ENCODE measurements around the gene ASMT.
"Not testable (repeated sequence)": the region's sequence is repeated elsewhere in the genome, so short reads cannot be mapped to it uniquely, and the experiment has no call there.

The ASMT gene

DNA sequence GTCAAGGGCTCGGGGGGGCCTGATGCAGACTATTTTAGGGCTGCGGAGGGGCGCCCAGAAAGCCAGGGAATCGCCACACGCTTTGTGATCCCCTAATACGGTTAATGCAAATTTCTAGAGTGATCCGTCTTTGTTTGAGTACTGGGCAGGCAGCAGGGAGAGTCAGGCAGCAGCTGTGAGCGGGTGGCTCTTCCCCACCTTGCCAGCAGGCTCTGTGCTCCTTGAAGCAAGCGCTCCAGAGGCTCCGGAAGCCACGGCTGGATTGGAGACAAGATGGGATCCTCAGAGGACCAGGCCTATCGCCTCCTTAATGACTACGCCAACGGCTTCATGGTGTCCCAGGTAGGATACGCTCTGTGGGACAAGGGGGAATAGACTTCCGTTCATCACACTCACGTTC is at the start of gene ASMT:
Gene ASMT (plus strand): TSS at position 133 of the 400 bp plus-strand sequence. CDS start 141 bp downstream, at position 274.
- no peak for DNase-seq (ENCODE audit: low read depth in 3 of 3)

DNA sequence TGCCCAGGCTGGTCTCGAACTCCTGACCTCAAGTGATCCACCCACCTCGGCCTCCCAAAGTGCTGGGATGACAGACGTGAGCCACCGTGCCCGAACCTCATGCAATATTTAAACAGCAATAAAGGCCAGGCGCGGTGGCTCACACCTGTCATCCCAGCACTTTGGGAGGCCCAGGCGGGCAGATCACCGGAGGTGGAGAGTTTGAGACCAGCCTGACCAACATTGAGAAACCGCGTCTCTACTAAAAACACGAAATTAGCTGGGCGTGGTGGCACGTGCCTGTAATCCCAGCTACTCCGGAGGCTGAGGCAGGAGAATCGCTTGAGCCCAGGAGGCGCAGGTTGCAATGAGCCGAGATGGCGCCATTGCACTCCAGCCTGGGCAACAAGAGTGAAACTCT is 40.7 kb upstream of the ASMT start:
- DNase-seq (ENCODE audit: low read depth in 3 of 3), result not testable (repeated sequence)

DNA sequence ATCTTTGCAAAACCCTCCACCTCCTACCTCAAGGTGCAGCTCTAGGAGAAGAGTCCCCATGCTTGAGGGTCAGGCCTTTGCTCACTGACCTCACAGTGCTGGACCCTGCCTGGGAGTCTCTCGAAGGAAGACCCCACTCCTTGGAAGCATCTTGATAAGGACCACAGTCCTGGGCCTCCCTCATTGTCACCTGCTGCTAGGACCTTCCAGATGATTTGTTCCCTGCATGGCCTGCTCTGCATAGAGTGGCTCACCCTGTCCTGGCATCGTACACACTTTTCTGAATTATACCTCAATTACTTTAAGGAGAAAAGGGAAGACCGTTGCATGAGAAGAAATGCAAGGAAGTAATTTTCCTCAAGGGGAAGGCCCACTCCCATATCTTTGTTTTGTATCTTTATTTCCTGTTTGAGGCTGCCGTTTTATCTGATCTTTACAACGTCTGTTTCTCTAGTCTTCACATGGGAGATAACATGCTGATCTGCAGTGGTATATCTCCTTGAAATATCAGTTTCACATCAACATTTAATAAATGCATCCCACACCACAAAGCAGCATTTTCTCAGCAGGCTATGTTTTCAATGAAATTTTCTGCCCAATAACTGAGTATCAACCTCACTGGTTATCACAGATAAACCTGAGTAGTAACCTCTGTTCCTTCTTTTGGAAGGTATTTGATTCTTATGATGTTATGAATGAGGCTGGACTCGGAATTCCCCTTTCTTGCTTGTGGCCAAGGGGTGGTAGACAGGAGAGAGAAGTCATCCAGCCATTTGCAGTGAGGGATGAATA is 38.5 kb upstream of the ASMT start:
- DNase-seq (ENCODE audit: low read depth in 3 of 3), result no peak

DNA sequence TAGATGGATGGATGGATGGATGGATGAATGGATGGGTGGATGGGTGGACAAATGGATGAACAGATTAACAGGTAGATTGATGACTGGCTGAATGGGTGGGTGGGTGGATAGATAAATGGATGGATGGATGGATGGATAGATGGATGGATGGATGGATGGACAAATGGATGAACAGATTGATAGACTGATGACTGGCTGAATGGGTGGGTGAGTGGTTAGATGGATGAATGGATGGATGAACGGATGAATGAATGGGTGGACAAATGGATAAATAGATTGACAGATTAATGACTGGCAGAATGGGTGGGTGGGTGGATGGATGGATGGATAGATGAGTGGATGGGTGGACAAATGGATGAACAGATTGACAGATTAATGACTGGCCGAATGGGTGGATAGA is 37.0 kb upstream of the ASMT start:
- DNase-seq (ENCODE audit: low read depth in 3 of 3), result no peak

DNA sequence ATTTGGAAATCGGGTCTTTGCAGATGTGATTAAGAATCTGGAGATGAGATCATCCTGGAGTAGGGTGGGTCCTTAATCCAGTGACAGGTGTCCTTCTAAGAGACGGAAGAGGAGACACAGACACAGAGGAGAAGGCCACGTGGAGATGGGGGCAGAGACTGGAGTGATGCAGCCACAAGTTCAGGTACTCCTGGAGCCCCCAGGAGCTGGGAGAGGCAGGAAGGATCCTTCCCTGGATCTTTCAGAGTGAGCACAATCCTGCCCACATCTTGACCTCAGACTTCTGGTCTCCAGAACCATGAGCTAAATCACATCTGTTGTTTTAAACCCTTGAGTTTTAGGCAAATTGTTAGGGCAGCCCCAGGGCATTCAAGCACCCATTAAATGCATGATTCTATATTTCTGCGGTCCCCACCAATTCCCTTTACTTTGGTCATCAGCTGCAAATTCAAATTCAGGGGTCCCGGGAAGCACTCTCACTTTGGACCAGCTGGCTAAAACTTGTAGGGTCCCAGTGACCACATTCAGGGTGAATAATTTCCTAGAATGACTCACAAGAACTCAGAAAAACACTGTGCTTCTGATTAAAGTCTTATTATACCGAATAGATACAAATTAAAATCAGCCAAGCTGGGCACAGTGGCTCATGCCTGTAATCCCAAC is 36.2 kb upstream of the ASMT start:
- DNase-seq (ENCODE audit: low read depth in 3 of 3), result no peak

DNA sequence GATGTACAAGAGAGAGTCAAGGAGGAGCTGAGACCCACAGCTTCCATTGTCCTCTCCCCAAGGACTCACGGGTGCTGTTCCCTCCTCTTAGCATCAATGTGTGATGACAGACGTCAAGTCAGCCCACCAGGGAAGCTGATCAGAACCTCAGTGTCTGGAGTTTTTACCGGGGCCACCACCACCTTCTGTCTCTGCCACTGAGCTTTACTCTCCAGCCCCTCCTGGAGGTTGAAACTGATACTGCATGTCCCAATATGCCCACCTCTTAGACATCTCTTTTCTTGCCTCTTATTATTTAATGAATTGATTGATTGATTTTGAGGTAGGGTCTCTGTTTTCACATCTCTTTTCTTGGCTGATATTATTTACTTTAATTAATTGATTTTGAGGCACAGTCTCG is 33.7 kb upstream of the ASMT start:
- peak; percentile 35 to 55 (median 43) for DNase-seq (ENCODE audit: low read depth in 3 of 3)

GRCh38 chrX:1582686-1583437 is 32.0 kb upstream of the ASMT start:
- peak in 1 of 3 experiments; percentile 44 for DNase-seq (ENCODE audit: low read depth in 3 of 3)

GRCh38 chrX:1584237-1585011 is 30.4 kb upstream of the ASMT start:
- DNase-seq (ENCODE audit: low read depth in 3 of 3), result no peak

DNA sequence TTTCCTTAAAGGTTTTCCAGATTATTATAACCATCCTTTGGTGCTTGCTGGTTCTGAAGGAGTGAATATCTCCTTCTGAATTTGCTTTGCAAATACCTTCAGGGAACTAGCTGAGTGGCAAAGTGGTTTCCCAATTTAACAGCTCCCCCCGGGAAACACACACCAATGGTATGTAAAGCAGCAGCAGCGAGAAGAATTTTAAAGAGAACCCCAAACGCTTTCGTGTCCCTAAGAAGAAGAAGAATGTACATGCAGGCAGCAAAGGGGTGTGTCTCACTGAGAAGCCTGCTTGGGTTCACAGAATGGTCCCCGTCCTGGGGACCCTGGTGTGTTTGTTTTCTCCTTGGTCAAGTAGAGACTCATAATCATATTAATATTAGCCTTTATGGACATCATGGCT is 27.7 kb upstream of the ASMT start:
- no peak for DNase-seq (ENCODE audit: low read depth in 3 of 3)

DNA sequence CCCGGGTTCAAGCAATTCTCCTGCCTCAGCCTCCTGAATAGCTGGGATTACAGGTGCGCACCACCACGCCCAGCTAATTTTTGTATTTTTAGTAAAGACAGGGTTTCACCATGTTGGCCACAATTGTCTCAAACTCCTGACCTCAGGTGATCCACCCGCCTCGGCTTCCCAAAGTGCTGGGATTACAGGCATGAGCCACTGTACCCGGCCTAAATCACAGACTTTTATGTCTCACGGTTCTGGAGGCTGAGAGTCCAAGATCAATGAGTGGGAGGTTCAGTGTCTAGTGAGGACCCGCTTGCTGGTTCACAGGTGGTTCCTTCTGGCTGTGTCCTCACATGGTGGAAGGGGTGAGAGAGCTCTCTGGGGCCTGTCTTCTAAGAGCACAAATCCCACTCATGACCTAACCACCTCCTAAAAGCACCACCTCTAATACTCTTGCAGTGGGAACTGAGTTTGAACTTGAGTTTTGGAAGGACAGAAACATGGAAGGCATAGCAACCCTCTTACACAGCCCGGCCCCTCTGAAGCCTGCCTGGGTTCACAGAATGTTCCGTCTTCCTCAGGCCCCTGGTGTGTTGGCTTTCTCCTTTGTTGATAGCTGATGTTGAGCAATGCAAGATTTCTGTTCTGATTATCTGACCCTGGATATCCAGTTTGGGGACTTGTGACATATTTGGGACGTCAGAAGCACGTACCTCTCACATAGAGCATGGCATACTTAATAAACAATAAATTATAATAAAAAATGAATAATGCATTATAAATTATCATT is 25.3 kb upstream of the ASMT start:
- DNase-seq (ENCODE audit: low read depth in 3 of 3), result no peak

GRCh38 chrX:1591102-1591862 is 23.6 kb upstream of the ASMT start, which contains the start of gene AKAP17A:
Gene AKAP17A, plus strand, starts transcription at chrX:1591604. Its CDS starts 1,859 bp downstream, at chrX:1593463.
- DNase-seq (ENCODE audit: low read depth in 3 of 3), result peak; percentile 97 to 99 (median 98)

DNA sequence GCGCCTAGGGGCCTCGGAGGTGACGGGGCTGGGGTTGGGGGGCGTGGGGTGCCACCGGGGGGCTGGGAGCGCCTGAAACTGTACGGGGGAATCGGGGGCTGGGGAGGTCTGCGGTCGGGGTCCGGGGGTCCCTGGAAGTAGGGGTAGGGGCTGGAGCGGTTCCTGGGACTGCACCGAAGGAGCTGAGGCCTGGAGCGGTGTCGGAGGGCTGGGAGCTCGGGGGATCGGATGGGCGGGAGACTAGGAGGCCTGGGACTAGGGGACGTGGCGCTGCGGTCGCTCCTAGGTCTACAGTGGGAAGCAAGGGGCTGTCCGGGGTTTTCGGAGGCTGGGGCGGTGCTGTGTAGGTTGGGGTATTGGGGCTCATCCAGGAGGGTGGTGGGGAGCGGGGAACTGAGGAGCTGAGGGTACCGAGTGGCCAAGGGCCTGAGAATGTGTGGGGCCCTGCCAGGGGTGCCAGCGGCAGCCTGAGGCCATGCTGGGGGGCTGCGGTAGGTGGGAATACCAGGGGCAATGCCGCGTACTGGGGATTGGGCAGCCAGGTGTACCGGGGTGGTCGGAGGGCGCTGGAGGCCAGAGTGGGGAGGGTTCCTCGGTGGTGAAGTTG is 22.9 kb upstream of the ASMT start:
- DNase-seq (ENCODE audit: low read depth in 3 of 3), result no peak

DNA sequence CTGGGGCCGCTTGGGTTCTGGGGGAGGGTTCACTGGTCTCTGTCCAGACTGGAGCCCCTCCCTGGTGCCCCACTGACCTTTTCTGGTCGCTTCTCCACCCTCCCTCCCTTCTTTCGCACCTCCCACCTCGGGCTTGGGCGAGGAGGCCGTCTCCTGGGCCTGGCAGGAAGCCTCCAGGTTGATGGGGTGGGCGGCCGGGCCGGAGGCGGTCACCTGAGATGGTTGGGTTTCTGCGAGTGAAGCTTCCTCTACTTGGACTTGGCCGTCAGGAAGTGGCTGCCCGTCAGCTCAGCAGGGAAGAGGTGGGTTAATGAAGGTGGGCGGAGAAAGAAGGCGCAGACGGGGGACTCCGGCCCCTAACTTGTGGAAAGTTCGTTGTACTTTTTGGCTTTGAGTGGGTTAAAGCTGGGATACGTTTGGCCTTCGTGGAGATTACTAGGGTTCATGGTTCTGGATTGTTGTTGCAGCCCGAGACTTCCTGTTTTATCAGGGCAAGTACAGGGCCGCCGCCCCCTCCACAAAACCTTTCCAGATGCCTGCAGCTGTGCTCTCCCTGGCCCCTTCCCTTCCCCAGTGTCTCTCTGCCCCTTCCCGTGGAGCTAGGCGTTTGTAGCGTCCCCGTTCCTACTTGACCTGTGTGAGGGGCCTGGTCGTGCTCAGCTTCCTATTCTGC is 22.3 kb upstream of the ASMT start:
- no peak for DNase-seq (ENCODE audit: low read depth in 3 of 3)

DNA sequence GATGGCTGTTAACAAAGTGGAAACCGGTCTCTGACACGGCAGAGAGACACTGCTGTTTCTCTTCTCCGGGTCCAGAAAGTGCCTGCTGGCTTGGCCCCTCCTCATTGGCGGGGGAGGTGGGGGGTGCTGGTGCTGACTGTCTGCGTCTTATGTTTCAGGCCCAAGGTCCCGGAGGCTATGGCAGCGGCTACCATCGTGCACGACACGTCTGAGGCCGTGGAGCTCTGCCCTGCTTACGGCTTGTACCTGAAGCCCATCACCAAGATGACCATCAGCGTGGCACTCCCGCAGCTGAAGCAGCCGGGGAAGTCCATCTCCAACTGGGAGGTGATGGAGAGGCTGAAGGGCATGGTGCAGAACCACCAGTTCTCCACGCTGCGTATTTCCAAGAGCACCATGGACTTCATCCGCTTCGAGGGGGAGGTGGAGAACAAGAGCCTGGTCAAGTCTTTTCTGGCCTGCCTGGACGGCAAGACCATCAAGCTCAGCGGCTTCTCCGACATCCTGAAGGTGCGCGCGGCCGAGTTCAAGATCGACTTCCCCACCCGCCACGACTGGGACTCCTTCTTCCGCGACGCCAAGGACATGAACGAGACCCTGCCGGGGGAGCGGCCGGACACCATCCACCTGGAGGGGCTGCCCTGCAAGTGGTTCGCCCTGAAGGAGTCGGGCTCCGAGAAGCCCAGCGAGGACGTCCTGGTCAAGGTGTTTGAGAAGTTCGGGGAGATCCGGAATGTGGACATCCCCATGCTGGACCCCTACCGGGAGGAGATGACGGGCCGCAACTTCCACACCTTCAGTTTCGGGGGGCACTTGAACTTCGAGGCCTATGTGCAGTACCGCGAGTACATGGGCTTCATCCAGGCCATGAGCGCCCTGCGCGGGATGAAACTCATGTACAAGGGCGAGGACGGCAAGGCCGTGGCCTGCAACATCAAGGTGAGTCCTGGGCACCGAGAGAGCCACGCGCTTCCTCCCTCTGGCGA is 21.3 kb upstream of the ASMT start:
- DNase-seq (ENCODE audit: low read depth in 3 of 3), result no peak

GRCh38 chrX:1595711-1596060 is 19.2 kb upstream of the ASMT start:
- no peak for DNase-seq (ENCODE audit: low read depth in 3 of 3)

DNA sequence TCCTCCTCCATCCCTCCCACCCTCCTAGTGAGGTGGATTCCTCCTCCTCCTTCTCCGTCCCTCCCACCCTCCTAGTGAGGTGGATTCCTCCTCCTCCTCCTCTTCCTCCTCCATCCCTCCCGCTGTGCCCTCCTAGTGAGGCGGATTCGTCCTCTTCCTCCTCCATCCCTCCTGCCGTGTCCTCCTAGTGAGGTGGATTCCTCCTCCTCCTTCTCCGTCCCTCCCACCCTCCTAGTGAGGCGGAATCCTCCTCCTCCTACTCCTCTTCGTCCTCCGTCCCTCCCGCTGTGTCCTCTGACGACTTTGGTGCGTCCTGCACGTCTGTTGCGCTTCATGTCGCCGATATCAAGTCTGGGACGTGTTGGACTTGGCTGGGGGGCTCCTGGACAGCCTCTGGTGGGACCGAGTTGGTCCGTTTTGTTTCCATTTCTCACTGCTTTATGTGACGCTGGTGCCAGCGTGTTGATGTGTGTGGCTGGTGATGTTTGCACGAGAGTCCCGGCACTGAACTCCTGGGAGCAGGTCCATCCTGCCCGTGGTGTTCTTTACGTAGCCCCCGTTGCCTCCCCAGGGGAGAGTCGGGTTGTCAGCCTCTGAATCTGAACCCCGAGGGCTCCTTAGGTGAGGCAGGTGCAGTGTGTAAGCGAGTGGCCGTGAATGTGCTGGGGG is 18.0 kb upstream of the ASMT start:
- DNase-seq (ENCODE audit: low read depth in 3 of 3), result no peak

DNA sequence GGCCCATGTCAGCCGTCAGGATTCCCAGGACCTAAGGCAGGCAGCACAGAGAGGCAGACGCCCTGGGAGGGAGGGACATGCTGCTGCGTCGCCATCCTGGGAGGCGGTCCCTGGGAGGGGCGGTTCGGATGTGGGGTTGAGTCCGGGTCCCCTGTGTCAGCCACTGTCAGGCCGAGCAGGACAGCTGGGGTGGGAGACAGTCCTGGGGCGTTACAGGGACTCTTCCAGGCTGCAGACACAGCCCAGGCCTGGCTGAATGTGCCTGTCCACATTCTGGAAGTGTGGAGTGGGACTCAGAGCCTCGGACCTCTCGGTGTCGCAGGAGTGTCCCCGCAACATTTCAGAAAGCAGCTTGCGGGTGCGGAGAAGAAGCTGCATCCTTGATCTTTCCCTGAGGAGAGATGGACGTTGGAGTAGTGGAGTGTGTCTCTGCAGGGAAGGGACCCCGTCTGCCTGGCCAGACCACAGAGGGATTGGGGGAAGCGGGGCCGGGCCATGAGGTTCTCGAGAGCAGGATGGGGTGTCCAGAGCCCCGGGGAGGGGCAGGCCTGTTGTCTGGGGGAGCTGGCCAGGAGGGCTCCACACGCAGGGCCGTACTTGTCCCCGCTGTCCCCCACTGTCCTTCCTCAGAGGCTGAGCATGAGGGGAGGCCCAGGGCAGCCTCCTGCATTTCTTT is 17.4 kb upstream of the ASMT start:
- no peak for DNase-seq (ENCODE audit: low read depth in 3 of 3)

Data from stimulated activated CD4-positive, alpha-beta T cell treated with anti-CD3 and anti-CD28 coated beads, TNF-alpha, amount 100 ng/mL, for 4 hours (primary cell).